ENCODE data around the gene ACOT8. TPM values are rescaled to one million over a fixed set of nuclear protein-coding genes. Genes with fewer than 3 reads are reported as not detected.

ACOT8 gene
- total and polyA plus RNA-seq, 2 donors (not counting 1 experiment from before 2014, with no cell fraction given) = 32.4 to 64.7 TPM

DNA sequence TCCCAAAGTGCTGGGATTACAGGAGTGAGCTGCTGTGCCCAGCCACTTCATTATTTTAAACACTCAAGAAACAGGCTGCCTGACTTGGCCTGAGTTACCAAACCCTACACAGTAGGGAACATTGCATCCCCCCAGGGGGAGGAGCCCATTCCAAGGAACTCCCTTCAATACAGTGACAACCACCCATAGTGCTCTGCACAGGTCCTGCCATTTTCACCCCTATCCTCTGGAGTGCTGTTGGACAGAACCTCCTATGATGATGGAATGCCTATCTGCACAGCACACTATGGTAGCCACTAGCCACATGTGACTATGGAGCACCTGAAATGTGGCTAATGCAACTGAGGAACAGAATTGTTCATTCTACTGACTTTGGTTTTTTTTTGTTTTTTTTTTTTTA lies 11.7 kb downstream of the ACOT8 start:
- ChIA-PET POLR2A (no interaction called here), CTCF (no interaction called here)

DNA sequence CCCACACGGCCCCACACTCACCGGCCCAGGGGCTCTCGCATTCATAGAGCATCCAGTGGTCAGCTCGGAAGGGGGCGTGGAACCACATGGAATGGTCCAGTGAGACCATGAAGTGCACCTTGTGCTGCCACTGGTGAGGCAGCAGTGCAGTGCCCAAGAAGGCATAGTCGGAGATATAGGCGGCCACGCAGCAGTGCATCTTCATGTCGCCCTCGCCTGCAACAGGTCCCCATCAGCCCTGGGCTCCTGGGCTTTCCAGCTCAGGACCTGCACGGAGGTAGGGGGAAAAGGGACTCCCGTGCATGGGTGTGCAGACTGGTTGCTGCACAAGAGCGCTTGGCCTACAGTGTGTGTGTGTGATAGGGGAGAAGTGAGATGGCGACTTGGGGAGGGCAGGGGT lies 13.7 kb downstream of the ACOT8 start:
- Histone ChIP-seq H3K9me3 (ENCODE audit: control extremely low read depth in 1 of 3, control insufficient read depth in 2 of 3, insufficient read depth in 1 of 3, low read length in 2 of 3) (no peaks in the 10 kb centered on the region), H2AFZ (ENCODE audit: insufficient read depth, low read depth, low read length, poor library complexity, severe bottlenecking) (no peak overlapping the region), H3K9ac (ENCODE audit: low read length) (no peak overlapping the region), H3K4me2 (replicated peaks; ENCODE audit: low read depth, low read length, poor library complexity, severe bottlenecking) (no peak overlapping the region), H3K36me3 (replicated peaks in 1 of 2; ENCODE audit: control extremely low read depth in 1 of 2, control insufficient read depth in 1 of 2, extremely low read depth in 1 of 2, insufficient read depth in 2 of 2, low read length in 1 of 2) (peaks cover 13 to 57% of the 10 kb centered on the region in 2 experiments), H3K27me3 (replicated peaks in 1 of 4; ENCODE audit: control extremely low read depth in 1 of 4, control insufficient read depth in 3 of 4, insufficient read depth in 4 of 4, low read length in 3 of 4) (no peaks in the 10 kb centered on the region), H4K20me1 (ENCODE audit: control insufficient read depth, insufficient read depth, low read length, poor library complexity, severe bottlenecking) (no peaks in the 10 kb centered on the region), H3K4me3 (ENCODE audit: control extremely low read depth in 1 of 5, extremely low read depth in 1 of 5, insufficient read depth in 1 of 5, low read depth in 2 of 5, low read length in 4 of 5) (no peak overlapping the region), H3K27ac (ENCODE audit: low read length in 2 of 2) (no peak overlapping the region), H3K79me2 (ENCODE audit: control insufficient read depth, insufficient read depth, low read length) (no peaks in the 10 kb centered on the region), H3K4me1 (ENCODE audit: control insufficient read depth in 2 of 2, insufficient read depth in 2 of 2, low read length in 2 of 2) (peaks cover 14 to 21% of the 10 kb centered on the region in 2 donors)
- ATAC-seq (ENCODE audit: low read depth) (no peak), DNase-seq (no peak)
- H3K4me1 Mint-ChIP-seq = peaks cover 18% of the 10 kb centered on the region
- no peaks in the 10 kb centered on the region for H3K9me3 Mint-ChIP-seq (ENCODE audit: insufficient read depth)
- CTCF ChIA-PET = no interaction called here
- no peak overlapping the region for H3K27ac Mint-ChIP-seq
- WGBS (ENCODE audit: insufficient coverage) = 97% methylated on average over 13 of the region's 14 CpGs
- no peaks in the 10 kb centered on the region for H3K27me3 Mint-ChIP-seq
- intact Hi-C loops (cut with micrococcal nuclease) = no loop called here
- TF ChIP-seq CTCF (IDR thresholded peaks at IDR 0.05) (no peak), EZH2 (IDR thresholded peaks at IDR 0.05; ENCODE audit: borderline replicate concordance, insufficient read depth, low read depth, low read length, poor library complexity, severe bottlenecking) (no peak)
- POLR2A ChIA-PET = no interaction called here
- no peak overlapping the region for H3K4me3 Mint-ChIP-seq

More for the DNA sequence above, 11.7 kb downstream of the ACOT8 start:
- ATAC-seq (ENCODE audit: low read depth) = no peak
- H3K9me3 ChIP-seq (ENCODE audit: control extremely low read depth in 1 of 3, control insufficient read depth in 2 of 3, insufficient read depth in 1 of 3, low read length in 2 of 3) = no peaks in the 10 kb centered on the region
- H3K4me1 Mint-ChIP-seq = peaks cover 18% of the 10 kb centered on the region
- peaks cover 14 to 21% of the 10 kb centered on the region in 2 donors for H3K4me1 ChIP-seq (ENCODE audit: control insufficient read depth in 2 of 2, insufficient read depth in 2 of 2, low read length in 2 of 2)
- no peaks in the 10 kb centered on the region for H3K27me3 ChIP-seq (replicated peaks in 1 of 4; ENCODE audit: control extremely low read depth in 1 of 4, control insufficient read depth in 3 of 4, insufficient read depth in 4 of 4, low read length in 3 of 4)
- no peak overlapping the region for H3K9ac ChIP-seq (ENCODE audit: low read length)
- no peak overlapping the region for H3K27ac Mint-ChIP-seq
- no peak overlapping the region for H3K4me3 Mint-ChIP-seq
- no peaks in the 10 kb centered on the region for H3K27me3 Mint-ChIP-seq
- no peak overlapping the region for H3K27ac ChIP-seq (ENCODE audit: low read length in 2 of 2)
- peaks cover 6% of the 10 kb centered on the region for H3K79me2 ChIP-seq (ENCODE audit: control insufficient read depth, insufficient read depth, low read length)
- no peaks in the 10 kb centered on the region for H4K20me1 ChIP-seq (ENCODE audit: control insufficient read depth, insufficient read depth, low read length, poor library complexity, severe bottlenecking)
- H3K36me3 ChIP-seq (replicated peaks in 1 of 2; ENCODE audit: control extremely low read depth in 1 of 2, control insufficient read depth in 1 of 2, extremely low read depth in 1 of 2, insufficient read depth in 2 of 2, low read length in 1 of 2) = peaks cover 13 to 60% of the 10 kb centered on the region in 2 experiments
- intact Hi-C loops (cut with micrococcal nuclease) = no loop called here
- H3K4me3 ChIP-seq (ENCODE audit: control extremely low read depth in 1 of 5, extremely low read depth in 1 of 5, insufficient read depth in 1 of 5, low read depth in 2 of 5, low read length in 4 of 5) = no peak overlapping the region
- H3K4me2 ChIP-seq (replicated peaks; ENCODE audit: low read depth, low read length, poor library complexity, severe bottlenecking) = no peak overlapping the region
- no peak for DNase-seq
- H3K9me3 Mint-ChIP-seq (ENCODE audit: insufficient read depth) = no peaks in the 10 kb centered on the region
- H2AFZ ChIP-seq (ENCODE audit: insufficient read depth, low read depth, low read length, poor library complexity, severe bottlenecking) = no peak overlapping the region
- no peak for TF ChIP-seq CTCF (IDR thresholded peaks at IDR 0.05)

Measured in B cell (primary cell).